Measurements from ENCODE around the gene CELF2.

Gene CELF2

GRCh38 chr10:11025978-11026377 is 8.3 kb downstream of the CELF2 start:
- Histone ChIP-seq H3K4me3 (ENCODE audit: low read length) (no peak overlapping the region), H3K9me3 (ENCODE audit: insufficient read depth, low read depth, low read length) (no peaks in the 10 kb centered on the region), H3K36me3 (ENCODE audit: insufficient read depth, low read length) (no peaks in the 10 kb centered on the region), H3K4me1 (ENCODE audit: insufficient read depth, low read length) (peaks cover 26% of the 10 kb centered on the region), H3K27ac (ENCODE audit: low read depth, low read length) (no peak overlapping the region), H3K9ac (ENCODE audit: low read depth, low read length) (no peak overlapping the region), H3K27me3 (ENCODE audit: insufficient read depth, low read length) (no peaks in the 10 kb centered on the region)
- WGBS: 92% methylated on average over 7 of the region's 7 CpGs

DNA sequence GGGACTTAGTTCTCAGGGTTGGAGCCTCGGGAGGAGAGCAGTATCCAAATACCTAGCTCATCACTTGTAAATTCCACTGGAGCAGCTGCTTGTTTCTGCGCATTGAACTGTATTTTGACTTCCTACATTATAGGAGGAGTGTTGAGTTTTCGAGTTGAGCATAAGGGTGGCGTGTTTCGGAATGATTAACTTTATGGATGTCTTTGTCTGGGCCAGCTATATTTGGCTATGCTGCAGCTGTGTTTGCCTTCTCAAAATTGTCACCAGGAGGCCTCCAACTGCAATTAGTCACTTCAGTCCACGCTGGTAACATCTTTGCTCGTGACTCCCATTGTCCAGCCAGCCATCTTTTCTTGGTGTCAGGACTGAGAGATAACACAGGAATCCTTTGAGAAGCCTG is 9.1 kb downstream of the CELF2 start:
- Histone ChIP-seq H3K27me3 (ENCODE audit: insufficient read depth, low read length) (no peaks in the 10 kb centered on the region), H3K27ac (ENCODE audit: low read depth, low read length) (no peak overlapping the region), H3K4me3 (ENCODE audit: low read length) (no peak overlapping the region), H3K36me3 (ENCODE audit: insufficient read depth, low read length) (no peaks in the 10 kb centered on the region), H3K9ac (ENCODE audit: low read depth, low read length) (no peak overlapping the region), H3K9me3 (ENCODE audit: insufficient read depth, low read depth, low read length) (no peaks in the 10 kb centered on the region), H3K4me1 (ENCODE audit: insufficient read depth, low read length) (peaks cover 21% of the 10 kb centered on the region)
- WGBS: 89% methylated on average over 7 of the region's 7 CpGs

DNA sequence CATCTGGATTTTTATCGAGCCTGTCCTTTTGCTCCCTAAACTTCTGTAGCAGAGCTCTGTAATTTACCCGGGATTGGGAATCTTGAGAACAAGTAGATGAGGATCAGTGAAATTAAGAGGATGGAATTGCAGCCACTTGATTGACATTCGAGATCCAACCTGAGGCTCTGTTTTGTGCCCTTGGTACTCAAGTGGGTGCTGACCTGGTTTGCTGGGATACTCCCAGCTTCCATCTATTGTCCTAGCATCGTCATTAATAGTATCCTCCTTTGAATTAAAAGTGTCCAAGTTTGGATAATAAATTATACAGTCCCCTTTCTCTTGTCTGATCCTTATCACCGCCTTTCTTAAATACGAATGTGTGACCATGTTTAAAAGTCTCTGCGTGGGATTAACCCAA is 17.1 kb downstream of the CELF2 start:
- Histone ChIP-seq H3K27me3 (ENCODE audit: insufficient read depth, low read length) (no peaks in the 10 kb centered on the region), H3K4me3 (ENCODE audit: low read length) (no peak overlapping the region), H3K36me3 (ENCODE audit: insufficient read depth, low read length) (no peaks in the 10 kb centered on the region), H3K27ac (ENCODE audit: low read depth, low read length) (peak overlapping the region; percentile 70), H3K9me3 (ENCODE audit: insufficient read depth, low read depth, low read length) (no peaks in the 10 kb centered on the region), H3K9ac (ENCODE audit: low read depth, low read length) (peak overlapping the region; percentile 27; the same call in 1 of the 2 replicates), H3K4me1 (ENCODE audit: insufficient read depth, low read length) (peaks cover 42% of the 10 kb centered on the region)
- 95% methylated on average over 6 of the region's 7 CpGs for WGBS

DNA sequence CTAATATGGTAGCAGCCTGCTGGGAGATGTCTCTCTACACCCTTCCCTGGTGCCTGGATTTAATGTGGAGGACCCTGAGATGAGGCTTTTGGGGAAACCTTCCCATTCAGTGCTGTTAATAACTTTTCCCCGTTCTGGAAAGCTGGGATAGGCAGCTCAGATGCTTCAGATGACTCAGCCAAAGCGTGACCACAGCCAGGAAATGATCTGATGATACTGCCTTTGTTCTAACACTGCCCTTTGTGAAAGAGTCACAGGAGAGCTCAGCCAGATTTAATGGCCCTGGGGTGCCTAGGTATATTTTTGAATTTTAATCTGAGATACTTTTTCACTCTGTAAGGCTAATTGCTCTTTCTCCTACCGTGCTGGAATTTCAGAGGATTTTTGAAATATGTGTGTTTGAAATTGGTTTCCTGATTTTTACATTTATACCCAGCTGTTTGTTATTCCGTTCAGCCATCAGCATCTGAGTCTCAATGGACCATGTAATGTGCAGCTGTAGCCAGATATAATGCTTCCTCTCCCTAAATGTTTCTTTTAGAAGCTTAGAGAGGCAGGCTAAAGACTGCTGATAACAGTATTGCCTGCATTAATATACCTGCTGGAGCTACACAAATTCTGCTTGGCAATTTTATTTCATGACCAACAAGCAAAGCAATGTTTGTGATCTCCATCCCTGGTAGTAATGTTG is 17.8 kb downstream of the CELF2 start:
- no peaks in the 10 kb centered on the region for H3K9me3 ChIP-seq (ENCODE audit: insufficient read depth, low read depth, low read length)
- peak overlapping the region; percentile 70 for H3K27ac ChIP-seq (ENCODE audit: low read depth, low read length)
- H3K36me3 ChIP-seq (ENCODE audit: insufficient read depth, low read length): no peaks in the 10 kb centered on the region
- H3K27me3 ChIP-seq (ENCODE audit: insufficient read depth, low read length): no peaks in the 10 kb centered on the region
- WGBS: 31% methylated on average over 4 of the region's 4 CpGs
- no peak overlapping the region for H3K4me3 ChIP-seq (ENCODE audit: low read length)
- H3K9ac ChIP-seq (ENCODE audit: low read depth, low read length): peak overlapping the region; percentile 57; the same call in 1 of the 2 replicates
- H3K4me1 ChIP-seq (ENCODE audit: insufficient read depth, low read length): peaks cover 42% of the 10 kb centered on the region

- Histone ChIP-seq H3K4me1 (ENCODE audit: insufficient read depth, low read length) (peaks cover 42% of the 10 kb centered on the region), H3K36me3 (ENCODE audit: insufficient read depth, low read length) (no peaks in the 10 kb centered on the region), H3K27me3 (ENCODE audit: insufficient read depth, low read length) (no peaks in the 10 kb centered on the region), H3K9me3 (ENCODE audit: insufficient read depth, low read depth, low read length) (no peaks in the 10 kb centered on the region), H3K4me3 (ENCODE audit: low read length) (no peak overlapping the region), H3K27ac (ENCODE audit: low read depth, low read length) (peak overlapping the region; percentile 70; the same call in 1 of the 2 replicates), H3K9ac (ENCODE audit: low read depth, low read length) (no peak overlapping the region; the same call in 1 of the 2 replicates)
- 91% methylated on average over 5 of the region's 5 CpGs for WGBS
Observed at GRCh38 chr10:11036424-11037011, 18.8 kb downstream of the CELF2 start.

- no peaks in the 10 kb centered on the region for H3K36me3 ChIP-seq (ENCODE audit: insufficient read depth, low read length)
- H3K4me3 ChIP-seq (ENCODE audit: low read length): no peak overlapping the region
- H3K27ac ChIP-seq (ENCODE audit: low read depth, low read length): no peak overlapping the region
- H3K27me3 ChIP-seq (ENCODE audit: insufficient read depth, low read length): no peaks in the 10 kb centered on the region
- no peaks in the 10 kb centered on the region for H3K9me3 ChIP-seq (ENCODE audit: insufficient read depth, low read depth, low read length)
- H3K4me1 ChIP-seq (ENCODE audit: insufficient read depth, low read length): peaks cover 35% of the 10 kb centered on the region
- H3K9ac ChIP-seq (ENCODE audit: low read depth, low read length): no peak overlapping the region
- WGBS: 82% methylated on average over 4 of the region's 4 CpGs
Observed at GRCh38 chr10:11037991-11038390, 20.3 kb downstream of the CELF2 start.

- H3K36me3 ChIP-seq (ENCODE audit: insufficient read depth, low read length): no peaks in the 10 kb centered on the region
- WGBS: 93% methylated on average over 4 of the region's 4 CpGs
Observed at GRCh38 chr10:11042357-11042756, 24.7 kb downstream of the CELF2 start.

DNA sequence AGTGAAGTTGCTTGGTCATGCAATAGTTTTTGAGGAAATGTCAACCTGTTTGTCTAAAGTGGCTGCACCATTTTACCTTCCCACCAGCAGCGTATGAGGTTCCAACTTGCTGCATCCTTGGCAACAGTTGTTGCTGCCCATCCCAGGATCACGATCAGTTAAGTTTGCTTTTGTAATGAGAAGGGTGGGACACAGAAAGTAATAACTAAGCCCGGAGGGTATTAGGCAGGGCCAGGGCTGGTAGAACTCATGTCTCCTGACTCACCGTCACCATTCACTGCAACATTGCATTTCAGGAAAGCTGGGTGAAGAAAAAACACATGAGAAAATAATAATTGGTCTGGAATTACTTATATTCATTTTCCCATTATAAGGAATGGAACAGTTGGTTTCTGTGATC is 25.4 kb downstream of the CELF2 start:
- Histone ChIP-seq H3K36me3 (ENCODE audit: insufficient read depth, low read length) (no peaks in the 10 kb centered on the region), H3K4me1 (ENCODE audit: insufficient read depth, low read length) (peaks cover 9% of the 10 kb centered on the region; the same call in 1 of the 2 replicates), H3K9me3 (ENCODE audit: insufficient read depth, low read depth, low read length) (no peaks in the 10 kb centered on the region), H3K27ac (ENCODE audit: low read depth, low read length) (no peak overlapping the region), H3K4me3 (ENCODE audit: low read length) (no peak overlapping the region), H3K9ac (ENCODE audit: low read depth, low read length) (no peak overlapping the region), H3K27me3 (ENCODE audit: insufficient read depth, low read length) (no peaks in the 10 kb centered on the region)
- WGBS: 94% methylated on average over 3 of the region's 4 CpGs

More at GRCh38 chr10:11042357-11042756, 24.7 kb downstream of the CELF2 start:
- Histone ChIP-seq H3K9me3 (ENCODE audit: insufficient read depth, low read depth, low read length) (no peaks in the 10 kb centered on the region), H3K9ac (ENCODE audit: low read depth, low read length) (no peak overlapping the region), H3K4me3 (ENCODE audit: low read length) (no peak overlapping the region), H3K4me1 (ENCODE audit: insufficient read depth, low read length) (peaks cover 13% of the 10 kb centered on the region; the same call in 1 of the 2 replicates), H3K27ac (ENCODE audit: low read depth, low read length) (no peak overlapping the region), H3K27me3 (ENCODE audit: insufficient read depth, low read length) (no peaks in the 10 kb centered on the region)

DNA sequence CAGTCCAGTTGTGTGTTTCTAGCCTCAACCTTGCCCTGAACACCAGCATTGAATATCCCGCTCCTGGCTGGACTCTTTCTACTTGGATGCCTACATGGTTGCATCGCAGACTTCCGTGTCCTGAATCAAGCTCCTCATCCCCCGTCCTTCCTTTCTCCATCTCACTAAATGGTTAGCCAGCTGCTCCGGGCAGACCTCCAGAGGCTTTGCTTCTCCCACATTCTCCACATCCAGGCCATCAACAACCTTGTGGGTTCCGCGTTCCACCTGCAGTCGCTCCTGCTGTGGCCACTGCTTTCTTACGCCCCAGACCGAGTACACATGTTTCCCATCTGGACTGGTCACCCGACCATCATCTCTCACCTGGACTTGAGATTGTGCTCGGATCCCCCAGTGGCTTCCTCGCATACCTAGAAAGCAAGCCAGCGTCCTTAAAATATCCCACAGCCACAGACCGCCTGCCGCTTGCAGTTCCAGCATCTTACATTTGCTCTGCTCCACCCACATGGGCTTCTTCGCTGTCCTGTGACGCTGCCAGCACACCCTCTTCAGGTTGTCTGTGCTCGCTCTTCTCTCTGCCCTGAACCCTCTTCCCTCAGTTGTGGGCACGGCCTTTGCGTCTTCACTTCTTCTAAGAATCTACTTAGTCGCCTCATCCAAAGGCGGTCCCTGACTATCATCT is 25.9 kb downstream of the CELF2 start:
- WGBS: 93% methylated on average over 23 of the region's 23 CpGs

DNA sequence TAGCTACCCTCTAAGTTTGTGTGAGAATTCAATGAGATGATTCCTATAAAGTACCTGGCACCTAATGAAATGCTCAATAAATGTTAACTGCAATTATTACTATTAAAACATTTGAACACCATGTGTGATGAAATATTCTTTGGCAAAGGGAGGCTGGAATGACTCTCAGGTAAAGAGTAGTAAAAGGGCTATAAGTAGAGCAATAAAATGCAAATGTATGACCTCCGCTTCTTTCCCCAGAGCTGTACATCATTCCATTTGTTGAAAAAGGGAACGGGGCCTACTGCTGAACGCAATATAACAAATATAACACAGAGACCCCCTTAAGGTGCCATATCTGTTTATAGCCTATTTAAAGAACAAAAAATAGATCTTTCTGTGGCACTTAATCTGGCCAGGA is 27.8 kb downstream of the CELF2 start:
- Histone ChIP-seq H3K4me3 (ENCODE audit: low read length) (no peak overlapping the region), H3K27me3 (ENCODE audit: insufficient read depth, low read length) (no peaks in the 10 kb centered on the region)
- 100% methylated on average over 3 of the region's 3 CpGs for WGBS

More for the DNA sequence above, 25.9 kb downstream of the CELF2 start:
- Histone ChIP-seq H3K36me3 (ENCODE audit: insufficient read depth, low read length) (no peaks in the 10 kb centered on the region), H3K27me3 (ENCODE audit: insufficient read depth, low read length) (no peaks in the 10 kb centered on the region), H3K27ac (ENCODE audit: low read depth, low read length) (no peak overlapping the region), H3K4me3 (ENCODE audit: low read length) (no peak overlapping the region), H3K9ac (ENCODE audit: low read depth, low read length) (no peak overlapping the region), H3K9me3 (ENCODE audit: insufficient read depth, low read depth, low read length) (no peaks in the 10 kb centered on the region), H3K4me1 (ENCODE audit: insufficient read depth, low read length) (peaks cover 8% of the 10 kb centered on the region; the same call in 1 of the 2 replicates)

More for the DNA sequence above, 27.8 kb downstream of the CELF2 start:
- Histone ChIP-seq H3K36me3 (ENCODE audit: insufficient read depth, low read length) (no peaks in the 10 kb centered on the region), H3K9ac (ENCODE audit: low read depth, low read length) (no peak overlapping the region), H3K9me3 (ENCODE audit: insufficient read depth, low read depth, low read length) (no peaks in the 10 kb centered on the region), H3K27ac (ENCODE audit: low read depth, low read length) (no peak overlapping the region), H3K4me1 (ENCODE audit: insufficient read depth, low read length) (peaks cover 14% of the 10 kb centered on the region; the same call in 1 of the 2 replicates)

All from HUES64 (cell line).